Superior temporal gyrus (tissue), 1 donor: ENCODE results near the gene ZNF18.

Experiments
- DNase-seq: peaks from one replicate; pipeline ENCODE4 v3.0.0-alpha.2; 2016; ENCODE audit errors: extremely low spot score

Gene ZNF18

GRCh38 chr17:11997147-11997971 lies at the start of gene ZNF18:
ZNF18 (minus strand) TSS chr17:11997475; CDS start chr17:11992829, 4,646 bp downstream.
- peak; percentile 95 for DNase-seq

GRCh38 chr17:12046786-12047185 lies 49.5 kb upstream of the ZNF18 start:
- no peak for DNase-seq

GRCh38 chr17:12043702-12044101 lies 46.4 kb upstream of the ZNF18 start:
- no peak for DNase-seq

- no peak for DNase-seq
These were observed 44.0 kb upstream of the ZNF18 start for GRCh38 chr17:12041312-12041711.

GRCh38 chr17:12040478-12040877 lies 43.2 kb upstream of the ZNF18 start:
- no peak for DNase-seq

- DNase-seq: no peak
These were observed 40.7 kb upstream of the ZNF18 start for GRCh38 chr17:12037970-12038369.

GRCh38 chr17:12035673-12036072 lies 38.4 kb upstream of the ZNF18 start:
- DNase-seq: no peak

- DNase-seq: no peak
These were observed 37.3 kb upstream of the ZNF18 start for GRCh38 chr17:12034538-12034937.

- no peak for DNase-seq
These were observed 31.3 kb upstream of the ZNF18 start for GRCh38 chr17:12028611-12029010.

GRCh38 chr17:12027658-12028057 lies 30.4 kb upstream of the ZNF18 start:
- DNase-seq: no peak

GRCh38 chr17:12024327-12024726 lies 27.1 kb upstream of the ZNF18 start:
- no peak for DNase-seq

- DNase-seq: no peak
These were observed 25.0 kb upstream of the ZNF18 start for GRCh38 chr17:12022310-12022709.

GRCh38 chr17:12021623-12022140 lies 24.4 kb upstream of the ZNF18 start:
- DNase-seq: no peak

GRCh38 chr17:12020642-12021622 lies 23.7 kb upstream of the ZNF18 start, which contains the start of gene MAP2K4:
MAP2K4 (plus strand) TSS chr17:12020877; CDS start chr17:12020887, 10 bp downstream.
- peak; percentile 87 for DNase-seq

- DNase-seq: no peak
These were observed 10.2 kb upstream of the ZNF18 start for GRCh38 chr17:12007466-12007865.

GRCh38 chr17:11999696-12000095 lies 2.4 kb upstream of the ZNF18 start:
- no peak for DNase-seq

GRCh38 chr17:11997972-11998233 lies 628 bp upstream of the ZNF18 start:
- DNase-seq: no peak

GRCh38 chr17:11996722-11997146 lies 541 bp downstream of the ZNF18 start:
- DNase-seq: peak; percentile 64

- no peak for DNase-seq
These were observed 5.8 kb downstream of the ZNF18 start for GRCh38 chr17:11991461-11991860.

- no peak for DNase-seq
These were observed 6.8 kb downstream of the ZNF18 start for GRCh38 chr17:11990363-11990983.

GRCh38 chr17:11986942-11987329 lies 10.3 kb downstream of the ZNF18 start:
- DNase-seq: peak; percentile 86
